ENCODE data around the gene ZNF394.
"Not testable (repeated sequence)": the region's sequence is repeated elsewhere in the genome, so short reads cannot be mapped to it uniquely, and the experiment has no call there.

ZNF394 gene

DNA sequence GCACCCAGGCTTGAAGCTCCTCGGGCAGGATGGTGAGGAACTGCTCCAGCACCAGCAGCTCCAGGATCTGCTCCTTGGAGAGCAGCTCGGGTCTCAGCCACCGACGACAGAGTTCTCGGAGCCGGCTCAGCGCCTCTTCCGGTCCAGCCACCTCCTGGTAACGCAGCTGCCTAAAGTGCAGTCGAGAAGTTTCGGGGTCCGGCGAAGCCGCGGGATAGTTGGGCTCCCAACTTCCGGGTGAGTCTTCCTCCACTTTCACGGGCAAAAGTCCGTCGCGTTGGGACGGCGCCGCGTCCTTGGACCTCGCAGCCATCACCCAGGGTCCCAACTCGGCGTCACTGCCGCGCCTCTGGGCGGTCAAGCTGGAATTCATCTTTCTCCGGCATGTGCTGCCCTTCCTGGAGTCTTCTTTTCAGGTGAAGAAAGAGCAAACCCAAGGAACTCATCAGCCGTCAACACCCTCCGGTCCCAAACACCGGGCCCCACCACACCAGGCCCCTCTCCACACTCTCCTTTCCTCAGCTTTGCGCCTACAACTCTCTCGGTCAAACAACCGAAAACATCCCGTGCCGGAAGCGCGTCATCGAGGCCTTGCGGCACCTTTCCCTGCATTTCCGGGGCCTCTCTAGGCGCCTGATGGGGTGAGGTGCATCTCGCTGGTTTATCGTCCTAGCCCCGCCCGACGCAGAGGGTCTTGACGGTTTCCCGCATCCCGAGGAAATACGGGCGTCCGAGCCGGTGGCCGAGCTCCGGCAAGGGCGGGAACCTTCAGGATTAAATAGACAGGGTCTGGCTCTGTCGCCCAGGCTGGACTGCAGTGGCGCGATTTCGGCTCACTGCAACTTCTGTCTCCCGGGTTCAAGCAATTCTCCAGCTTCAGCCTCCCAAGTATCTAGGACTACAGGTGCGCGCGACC lies at the start of gene ZNF394:
Gene ZNF394 (minus strand): TSS at position 561 of the 916 bp plus-strand sequence. CDS start 188 bp downstream, at position 373.
- DNase-seq = peak; percentile 98

GRCh38 chr7:99549545-99549944 lies 49.5 kb upstream of the ZNF394 start:
- DNase-seq = not testable (repeated sequence)

GRCh38 chr7:99545308-99545707 lies 45.2 kb upstream of the ZNF394 start:
- DNase-seq = not testable (repeated sequence)

DNA sequence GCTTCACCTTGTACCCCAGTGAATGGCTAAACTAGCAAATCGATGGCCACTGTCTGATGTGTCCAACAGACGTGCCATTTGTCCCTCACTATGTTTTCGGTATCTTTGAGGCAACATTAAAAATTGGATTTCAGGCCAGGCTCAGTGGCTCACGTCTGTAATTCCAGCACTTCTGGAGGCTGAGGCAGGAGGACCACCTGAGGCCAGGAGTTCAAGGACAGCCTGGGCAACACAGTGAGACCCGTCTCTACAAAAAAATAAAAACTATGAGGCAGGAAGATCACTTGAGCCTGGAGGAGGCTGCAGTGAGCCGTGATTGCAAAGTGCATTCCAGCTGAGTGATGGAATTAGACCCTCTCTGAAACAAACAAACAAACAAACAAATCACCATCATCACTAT lies 43.8 kb upstream of the ZNF394 start:
- no peak for DNase-seq

DNA sequence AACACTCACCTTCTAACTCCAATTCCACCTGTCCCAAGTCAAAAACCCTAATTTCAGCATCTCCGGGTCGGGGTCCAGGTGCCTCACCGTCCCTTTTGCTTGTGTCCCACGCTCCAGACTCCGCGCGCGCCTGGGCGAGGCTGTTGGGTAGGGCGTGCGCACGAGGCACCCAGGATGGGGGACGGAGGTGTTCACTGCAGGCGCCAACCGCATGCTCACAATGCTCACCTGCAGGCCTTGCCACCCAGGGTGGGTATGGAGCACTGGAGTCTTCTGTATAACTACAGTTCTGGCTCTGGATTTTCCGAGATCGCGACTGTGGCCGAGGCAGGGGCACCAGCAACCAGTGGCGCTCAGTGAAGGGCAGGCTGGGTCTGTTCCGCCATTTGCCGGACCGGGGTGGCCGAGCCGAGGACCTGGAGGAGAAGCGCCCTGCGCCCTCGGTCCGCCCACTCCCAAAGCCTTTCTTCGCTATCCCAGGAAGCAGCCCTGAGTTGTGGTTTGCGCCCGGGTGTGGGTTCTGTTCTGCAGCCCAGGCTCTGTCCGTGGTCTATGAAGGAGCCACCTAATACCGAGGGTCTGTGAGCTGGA lies 43.1 kb upstream of the ZNF394 start:
- no peak for DNase-seq

DNA sequence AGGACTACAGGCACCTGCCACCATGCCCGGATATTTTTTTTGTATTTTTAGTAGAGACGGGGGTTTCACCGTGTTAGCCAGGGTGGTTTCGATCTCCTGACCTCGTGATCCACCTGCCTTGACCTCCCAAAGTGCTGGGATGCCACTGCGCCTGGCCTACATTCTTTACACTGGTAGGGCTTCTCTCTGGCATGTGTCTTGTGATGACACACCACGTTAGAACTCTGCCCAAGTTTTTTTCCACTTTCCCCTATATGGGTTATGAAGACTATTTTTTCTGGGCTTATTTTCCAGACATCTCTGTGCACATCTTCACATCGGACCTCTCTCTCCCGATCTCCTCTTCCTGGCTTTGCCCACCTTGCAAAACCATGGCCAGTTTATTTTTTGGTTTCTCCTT lies 41.1 kb upstream of the ZNF394 start:
- DNase-seq = no peak

GRCh38 chr7:99540542-99540941 lies 40.5 kb upstream of the ZNF394 start:
- no peak for DNase-seq

DNA sequence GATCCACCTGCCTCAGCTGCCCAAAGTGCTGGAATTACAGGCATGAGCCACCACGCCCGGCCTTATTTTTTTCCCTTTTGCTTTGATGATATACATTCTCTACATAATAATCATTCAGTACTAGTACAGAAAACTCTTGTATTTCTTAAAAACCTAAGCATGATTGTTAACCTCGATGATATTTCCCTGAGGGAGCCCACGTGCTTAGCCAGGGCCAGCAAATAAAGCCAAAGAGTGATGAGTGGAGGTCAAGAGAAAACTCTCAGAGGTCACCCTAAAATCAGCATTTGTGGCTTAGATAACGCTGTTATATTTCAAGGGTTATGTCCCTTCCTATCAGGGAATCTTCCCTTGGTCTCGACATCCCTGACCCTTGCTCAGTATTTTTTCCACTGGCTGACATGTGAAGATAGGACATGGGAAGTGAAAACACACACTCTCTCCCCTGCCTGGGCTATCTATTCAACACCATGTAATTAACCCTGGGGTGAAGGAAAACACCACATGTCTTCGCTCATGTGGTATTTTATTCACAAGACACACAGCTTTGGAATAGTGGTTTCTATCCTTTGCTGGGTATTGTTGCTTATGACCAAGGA lies 39.2 kb upstream of the ZNF394 start:
- no peak for DNase-seq

DNA sequence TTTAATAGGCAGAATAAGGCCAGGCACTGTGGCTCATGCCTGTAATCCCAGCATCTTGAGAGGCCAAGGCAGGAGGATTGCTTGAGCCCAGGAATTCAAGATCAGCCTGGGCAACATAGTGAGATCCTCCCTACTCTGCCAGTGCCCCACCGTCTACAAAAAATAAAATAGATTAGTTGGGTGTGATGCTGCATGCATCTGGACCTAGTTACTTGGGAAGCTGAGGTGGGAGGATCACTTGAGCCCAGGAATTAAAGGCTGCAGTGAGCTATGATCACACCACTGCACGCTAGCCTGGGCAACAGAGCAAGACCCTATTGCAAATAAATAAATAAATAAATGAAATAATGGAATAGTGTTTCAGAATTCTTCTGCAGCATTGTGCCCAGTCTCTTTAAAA lies 35.6 kb upstream of the ZNF394 start:
- no peak for DNase-seq

- no peak for DNase-seq
Observed at GRCh38 chr7:99531354-99531765, 31.3 kb upstream of the ZNF394 start.

DNA sequence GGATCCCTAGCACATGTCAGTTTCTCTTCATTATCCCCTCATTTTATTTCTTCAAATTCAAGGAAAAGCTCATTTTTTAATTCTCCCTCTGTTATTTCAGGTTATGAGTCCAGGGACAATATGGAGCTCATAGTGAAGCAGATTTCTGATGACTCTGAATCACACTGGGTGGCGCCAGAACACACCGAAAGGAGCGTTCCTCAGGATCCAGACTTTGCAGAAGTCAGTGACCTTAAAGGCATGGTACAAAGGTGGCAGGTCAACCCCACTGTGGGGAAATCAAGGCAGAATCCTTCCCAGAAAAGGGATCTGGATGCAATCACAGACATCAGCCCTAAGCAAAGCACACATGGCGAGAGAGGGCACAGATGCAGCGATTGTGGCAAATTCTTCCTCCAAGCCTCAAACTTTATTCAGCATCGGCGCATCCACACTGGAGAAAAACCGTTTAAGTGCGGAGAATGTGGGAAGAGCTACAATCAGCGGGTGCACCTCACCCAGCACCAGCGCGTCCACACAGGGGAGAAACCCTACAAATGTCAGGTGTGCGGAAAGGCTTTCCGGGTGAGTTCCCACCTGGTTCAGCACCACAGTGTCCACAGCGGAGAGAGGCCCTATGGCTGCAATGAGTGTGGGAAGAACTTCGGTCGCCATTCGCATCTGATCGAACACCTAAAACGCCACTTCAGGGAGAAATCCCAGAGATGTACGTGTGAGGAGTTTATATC lies 25.8 kb upstream of the ZNF394 start:
- DNase-seq = peak; percentile 66

GRCh38 chr7:99521399-99521798 lies 21.3 kb upstream of the ZNF394 start:
- DNase-seq = no peak

- no peak for DNase-seq
Observed at GRCh38 chr7:99514050-99514449, 14.0 kb upstream of the ZNF394 start.

DNA sequence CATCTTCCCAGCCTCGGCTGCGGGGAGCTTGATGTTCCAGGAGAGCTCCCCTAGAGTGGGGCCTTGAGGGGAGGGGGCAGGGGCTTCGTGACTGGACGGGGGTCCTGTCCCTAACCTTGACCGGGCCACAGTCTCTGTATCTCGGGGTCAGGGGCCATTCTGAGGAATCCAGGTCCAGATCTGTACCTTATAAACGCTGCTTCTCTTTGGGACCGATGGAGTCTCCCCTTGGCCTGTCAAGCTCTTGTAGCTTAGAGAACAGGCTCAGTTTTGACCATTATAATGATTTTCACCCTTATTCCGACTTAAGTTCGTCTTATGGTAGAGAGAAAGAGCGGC lies 5.2 kb upstream of the ZNF394 start:
- DNase-seq = no peak

DNA sequence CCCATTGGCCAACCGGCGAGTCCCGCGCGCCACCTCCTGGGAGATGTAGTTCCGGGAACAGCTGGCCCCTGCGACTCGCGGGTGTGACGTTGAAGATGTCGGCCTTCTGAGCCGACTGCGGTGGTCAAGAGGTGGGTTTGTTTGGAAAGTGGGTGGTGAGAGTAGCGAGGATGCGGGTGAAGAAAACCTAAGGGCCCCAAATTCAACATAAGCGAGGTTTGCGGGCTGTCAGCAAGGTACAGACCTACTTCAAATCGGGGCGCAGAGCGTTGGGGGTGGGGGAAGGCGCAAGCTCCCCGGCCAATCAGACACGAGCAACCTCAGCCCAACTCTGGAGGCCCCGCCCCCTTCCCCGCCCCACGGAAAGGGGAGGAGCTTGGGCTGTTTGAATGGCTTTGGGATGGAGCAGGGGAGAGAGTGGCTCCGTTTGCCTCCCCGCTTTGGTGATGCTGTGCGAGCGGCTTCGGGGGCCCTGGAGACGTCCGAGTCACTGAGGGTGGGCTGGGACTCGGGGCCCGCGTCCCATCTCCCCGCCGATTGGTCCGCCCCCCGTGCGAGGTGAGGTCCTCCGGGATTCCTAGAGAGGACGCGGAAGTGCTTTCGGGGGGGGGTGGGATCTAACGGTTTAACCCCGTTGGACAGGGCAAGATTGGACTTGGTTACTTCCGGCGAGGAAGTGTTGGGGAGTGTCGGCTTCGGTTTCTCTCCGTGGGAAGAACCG lies 4.7 kb upstream of the ZNF394 start, which contains the start of gene ZKSCAN5:
Gene ZKSCAN5 (plus strand): TSS at position 60 of the 721 bp plus-strand sequence. CDS start 1,383 bp downstream, outside the sequence.
- peak; percentile 98 for DNase-seq

- no peak for DNase-seq
Observed at GRCh38 chr7:99504281-99504602, 4.2 kb upstream of the ZNF394 start.

DNA sequence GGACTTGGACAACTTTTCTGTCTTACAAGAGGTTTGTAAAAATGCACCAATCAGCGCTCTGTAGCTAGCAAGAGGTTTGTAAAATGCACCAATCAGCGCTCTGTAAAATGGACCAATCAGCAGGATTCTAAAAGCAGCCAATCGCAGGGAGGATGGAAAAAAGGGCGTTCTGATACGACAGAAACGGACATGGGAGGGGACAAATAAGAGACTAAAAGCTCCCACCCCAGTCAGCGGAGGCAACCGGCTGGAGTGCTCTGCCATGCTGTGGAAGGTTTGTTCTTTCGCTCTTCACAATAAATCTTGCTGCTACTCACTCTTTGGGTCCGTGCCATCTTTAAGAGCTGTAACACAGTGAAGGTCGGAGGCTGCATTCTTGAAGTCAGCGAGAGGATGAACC lies 1.2 kb upstream of the ZNF394 start:
- peak; percentile 36 for DNase-seq

DNA sequence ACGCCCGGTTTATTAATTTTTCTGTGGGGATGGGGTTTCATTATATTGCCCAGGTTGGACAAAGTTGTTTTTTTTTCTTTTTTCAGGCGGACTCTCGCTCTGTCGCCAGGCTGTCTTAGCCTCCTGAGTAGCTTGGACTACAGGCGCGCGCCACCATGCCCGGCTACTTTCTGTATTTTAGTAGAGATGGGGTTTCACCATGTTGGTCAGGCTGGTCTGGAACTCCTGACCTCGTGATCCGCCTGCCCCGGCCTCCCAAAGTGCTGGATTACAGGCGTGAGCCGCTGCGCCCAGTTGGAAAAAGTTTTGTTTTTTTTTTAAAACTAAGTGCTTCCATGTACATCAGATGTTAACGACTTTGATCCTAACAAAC lies 542 bp upstream of the ZNF394 start:
- DNase-seq = peak; percentile 17

DNA sequence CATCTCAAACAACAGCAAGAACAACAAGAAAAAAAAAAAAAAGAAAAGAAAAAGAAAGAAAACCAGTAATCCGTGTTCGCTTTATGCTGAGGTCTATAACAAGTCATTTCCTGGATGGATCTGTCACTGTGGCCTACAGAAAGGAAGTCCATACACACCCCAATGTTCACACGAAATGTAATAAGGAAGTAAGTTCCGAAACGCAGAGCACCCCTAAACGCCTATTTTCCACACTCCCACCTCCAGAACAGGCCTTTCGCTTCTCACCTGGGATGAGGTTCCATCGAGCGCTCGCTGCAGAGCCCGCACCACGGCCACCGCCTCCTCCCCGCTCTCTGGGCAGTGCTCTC lies 735 bp downstream of the ZNF394 start:
- peak; percentile 60 for DNase-seq

DNA sequence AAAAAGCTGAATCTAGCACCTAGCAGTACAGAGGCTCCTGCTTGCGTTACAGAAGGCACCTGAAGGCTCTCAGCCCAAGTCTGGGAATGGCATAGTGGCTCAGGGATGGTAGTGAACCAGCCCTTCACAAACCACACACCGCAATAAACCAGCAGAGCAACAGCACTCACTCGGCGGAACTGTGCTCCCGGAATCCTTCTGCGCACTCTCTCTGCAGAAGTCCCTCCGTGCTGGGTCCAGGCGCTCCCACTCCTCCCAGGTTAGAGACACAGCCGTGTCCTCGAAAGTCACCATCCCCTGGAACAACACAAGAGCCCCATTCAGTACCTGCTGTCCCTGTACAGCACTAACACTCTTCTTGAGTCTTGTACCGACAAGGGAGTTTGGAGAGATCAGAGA lies 1.5 kb downstream of the ZNF394 start:
- DNase-seq = no peak

GRCh38 chr7:99497766-99498545 lies 2.1 kb downstream of the ZNF394 start:
- DNase-seq = peak; percentile 77

- no peak for DNase-seq
Observed at GRCh38 chr7:99493823-99494222, 6.3 kb downstream of the ZNF394 start.

All from hematopoietic multipotent progenitor cell treated with erythropoietin and hydrocortisone succinate and interleukin-3 and kit ligand, for 6 days (in vitro differentiated cells).